ENCODE results near the gene CLSTN1. TPM values are rescaled to one million over a fixed set of nuclear protein-coding genes. Genes with fewer than 3 reads are reported as not detected.

The CLSTN1 gene
- total RNA-seq = 48.8 TPM
- long read RNA-seq, full-length matches to known transcripts = 42 of 103 reads
- long read RNA-seq, partial matches to known transcripts = 56 of 103 reads
- long read RNA-seq, other reads (novel, unspliced or antisense) = 5 of 103 reads

DNA sequence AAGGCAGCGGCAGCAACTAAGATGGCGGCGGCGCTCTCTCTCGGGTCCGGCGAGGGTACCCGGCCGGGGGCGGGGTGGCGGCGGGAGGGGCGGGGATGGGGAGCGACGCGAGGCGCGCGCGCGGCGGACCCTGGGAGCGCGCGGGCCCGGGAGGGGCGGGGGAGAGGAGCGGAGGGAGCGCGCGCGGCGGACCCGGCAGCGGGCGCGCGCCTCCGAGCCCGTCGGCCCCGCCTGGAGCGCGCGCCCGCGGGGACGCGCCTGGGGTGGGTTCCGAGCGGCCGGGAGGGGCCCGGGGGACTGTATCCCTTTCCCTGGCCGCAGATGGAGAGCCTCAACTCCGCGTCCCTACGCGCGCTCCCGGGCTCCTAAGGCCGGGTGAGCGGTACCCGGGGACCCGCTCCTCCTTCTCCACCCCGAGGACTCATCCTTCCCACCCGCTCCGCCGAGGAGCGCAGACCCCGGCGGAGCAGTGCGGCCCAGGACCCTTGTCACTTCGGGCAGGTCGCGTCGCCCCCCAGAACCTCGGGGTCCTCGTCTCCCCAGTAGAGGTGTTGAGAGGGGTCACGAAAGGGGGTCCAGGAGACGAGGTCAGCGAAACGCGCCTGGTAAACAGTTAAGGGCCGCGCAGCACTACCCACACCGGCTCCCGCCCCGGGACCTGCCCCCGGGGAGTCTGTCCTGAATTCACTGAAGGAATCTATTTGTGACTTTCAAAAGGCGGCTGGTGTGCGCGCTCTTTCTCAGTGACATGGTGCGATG is at the start of gene CLSTN1:
Gene CLSTN1, minus strand, starts transcription at position 23 of the 759 bp plus-strand sequence. CDS start 232 bp downstream, outside the sequence.
- intact Hi-C loops (cut with DNase I) = no loop called here
- DNase-seq = peak; percentile 94
- peak; percentile 86 for ATAC-seq (ENCODE audit: poor library complexity)

DNA sequence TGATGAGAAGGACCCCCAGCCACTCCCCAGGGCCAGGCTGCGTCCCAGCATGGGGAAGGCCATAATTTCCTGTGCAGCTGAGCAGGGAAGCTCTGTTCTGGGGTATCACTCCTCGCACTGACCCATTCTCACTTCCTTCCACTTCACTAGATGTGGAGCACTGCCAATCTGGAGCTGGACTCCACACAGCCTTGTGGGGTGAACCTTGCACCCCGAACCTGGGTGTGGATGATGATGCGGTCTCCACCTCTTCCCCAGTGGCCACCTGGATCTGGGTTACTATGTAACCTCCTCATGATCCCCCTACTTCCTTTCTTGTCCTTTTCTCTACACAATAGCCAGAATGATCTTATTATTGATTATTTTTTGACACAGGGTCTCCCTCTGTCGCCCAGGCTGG is 49.6 kb upstream of the CLSTN1 start:
- ATAC-seq (ENCODE audit: poor library complexity) = no peak
- intact Hi-C loops (cut with DNase I) = no loop called here
- no peak for DNase-seq

DNA sequence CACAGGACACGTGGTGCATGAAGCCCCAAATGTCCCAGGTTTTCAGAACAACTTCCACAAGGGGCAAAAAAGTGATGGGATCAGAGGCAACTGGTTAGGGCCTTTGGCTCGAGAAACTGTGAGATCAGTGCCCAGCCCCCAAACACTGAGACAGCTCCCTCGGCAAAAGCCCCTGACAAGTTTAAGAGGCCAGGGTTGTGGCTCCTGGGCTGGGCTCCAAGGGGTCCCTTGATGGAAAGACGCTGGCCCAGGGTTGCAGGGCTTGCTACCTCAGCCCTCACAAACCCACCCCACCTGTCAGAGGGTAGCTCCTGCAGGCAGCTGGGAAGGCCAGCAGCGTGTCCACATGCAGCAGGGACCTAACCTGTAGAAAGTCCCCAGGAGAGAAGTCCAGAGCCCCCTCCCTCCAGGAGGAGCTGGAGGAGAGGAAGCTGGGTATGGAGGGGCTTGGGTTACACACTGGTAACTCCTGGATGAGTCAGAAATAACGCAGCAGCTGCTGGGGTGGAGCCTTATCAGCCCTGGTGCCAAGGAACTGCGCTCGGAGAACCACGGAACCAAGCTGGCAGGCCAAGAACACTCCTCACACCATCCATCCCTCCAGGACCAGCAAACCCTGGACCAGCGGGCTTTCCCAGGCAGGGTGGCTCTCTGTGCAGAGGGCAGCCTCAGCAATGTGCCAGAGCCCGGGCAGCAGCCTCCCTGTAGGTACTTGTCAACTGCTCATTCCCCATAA is 48.8 kb upstream of the CLSTN1 start:
- intact Hi-C loops (cut with DNase I) = no loop called here
- no peak for DNase-seq
- ATAC-seq (ENCODE audit: poor library complexity) = no peak

DNA sequence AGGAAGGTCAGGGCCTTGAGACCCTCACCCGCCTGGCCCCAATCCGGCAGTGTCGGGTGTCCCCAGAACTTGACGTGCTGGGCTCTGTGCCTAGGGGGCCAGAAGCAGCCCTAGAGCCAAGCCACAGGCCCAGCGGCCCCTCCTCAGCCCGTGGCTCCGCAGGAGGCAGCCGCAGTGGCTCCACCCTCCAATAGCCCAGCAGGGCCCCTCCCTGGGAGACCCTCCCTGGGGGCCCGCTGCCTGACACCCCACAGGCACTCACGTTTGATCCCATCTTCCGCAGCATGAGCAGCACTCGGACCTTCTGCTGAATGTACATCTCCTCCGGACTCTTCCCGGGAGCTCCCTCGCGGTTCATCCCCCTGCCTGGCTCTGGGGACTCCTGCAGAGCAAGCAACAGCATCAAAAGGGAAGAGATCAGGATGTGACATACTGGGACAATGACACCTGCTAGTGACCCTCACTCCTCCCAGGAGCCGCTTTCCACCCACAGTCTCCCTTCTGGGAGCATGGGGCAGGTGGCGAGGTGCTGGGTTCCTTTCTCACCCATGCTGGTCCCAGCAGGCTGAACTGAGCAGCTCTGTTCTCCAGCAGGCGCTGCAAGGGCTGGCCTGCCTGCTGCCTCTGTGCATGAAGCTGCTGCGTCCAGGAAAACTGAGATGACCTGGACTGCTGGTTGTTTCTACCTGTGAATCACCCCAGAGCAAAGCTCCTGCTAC is 48.1 kb upstream of the CLSTN1 start:
- intact Hi-C loops (cut with DNase I) = no loop called here
- ATAC-seq (ENCODE audit: poor library complexity) = no peak

DNA sequence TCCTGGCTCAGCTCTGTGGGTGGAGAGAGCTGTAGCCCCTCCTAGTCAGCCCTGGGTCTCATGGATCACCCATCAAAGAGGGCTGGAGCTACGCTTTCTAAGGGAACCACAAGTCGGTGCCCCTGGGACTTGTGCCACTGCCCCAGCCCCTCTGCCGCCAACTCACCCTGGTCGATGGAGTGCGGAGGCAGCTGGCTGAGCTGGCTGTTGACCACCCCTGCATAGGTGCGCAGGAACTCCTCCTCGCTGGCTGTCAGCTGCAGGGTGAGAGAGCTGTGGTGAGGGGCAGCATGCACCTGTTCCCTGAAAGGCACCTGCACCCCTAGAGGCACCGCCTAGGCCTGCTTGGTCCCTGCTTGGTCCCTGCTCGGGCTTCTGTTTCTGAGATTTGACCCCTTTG is 47.3 kb upstream of the CLSTN1 start:
- ATAC-seq (ENCODE audit: poor library complexity) (no peak), DNase-seq (no peak)
- intact Hi-C loops (cut with DNase I) = no loop called here

More for the DNA sequence above, 48.1 kb upstream of the CLSTN1 start:
- no peak for DNase-seq

DNA sequence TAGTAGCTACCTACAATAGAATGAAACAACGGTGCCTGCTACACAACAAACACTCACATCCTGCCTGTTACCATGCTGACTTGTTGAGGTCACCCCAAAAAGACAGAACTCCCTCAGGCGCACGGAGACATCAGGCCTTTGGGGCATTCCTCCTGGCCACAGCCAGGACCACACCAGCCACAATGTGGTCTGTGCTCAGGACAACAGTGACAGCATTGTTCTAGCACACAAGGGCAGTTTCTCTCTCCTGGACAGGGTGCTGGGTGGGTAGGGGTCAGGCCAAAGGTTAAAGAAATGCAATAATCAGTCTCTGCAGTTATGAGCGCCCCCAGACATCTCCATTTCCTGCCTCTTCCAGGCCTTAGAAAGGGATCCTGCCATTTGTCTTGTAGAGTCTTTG is 46.8 kb upstream of the CLSTN1 start:
- ATAC-seq (ENCODE audit: poor library complexity) (no peak), DNase-seq (no peak)
- intact Hi-C loops (cut with DNase I) = no loop called here

- DNase-seq (no peak), ATAC-seq (ENCODE audit: poor library complexity) (no peak)
- intact Hi-C loops (cut with DNase I) = loop anchor here (5.0 to 10.0 kb wide), 2 partner anchors 148 to 245 kb away; no protein-coding TSS in a partner anchor
Measured at GRCh38 chr1:9869831-9870251, 46.1 kb upstream of the CLSTN1 start.

GRCh38 chr1:9868244-9868590 is 44.5 kb upstream of the CLSTN1 start:
- DNase-seq (no peak), ATAC-seq (ENCODE audit: poor library complexity) (no peak)
- intact Hi-C loops (cut with DNase I) = loop anchor here (5.0 to 10.0 kb wide), 2 partner anchors 146 to 243 kb away; no protein-coding TSS in a partner anchor

- intact Hi-C loops (cut with DNase I) = loop anchor here (2.0 to 10.0 kb wide), 3 partner anchors 83 to 243 kb away; no protein-coding TSS in a partner anchor
- ATAC-seq (ENCODE audit: poor library complexity) = peak; percentile 88
- peak; percentile 90 for DNase-seq
Measured at GRCh38 chr1:9867408-9868243, 43.9 kb upstream of the CLSTN1 start.

GRCh38 chr1:9866836-9867235 is 43.1 kb upstream of the CLSTN1 start:
- ATAC-seq (ENCODE audit: poor library complexity) (no peak), DNase-seq (no peak)
- intact Hi-C loops (cut with DNase I) = loop anchor here (2.0 to 10.0 kb wide), 3 partner anchors 82 to 242 kb away; no protein-coding TSS in a partner anchor

- ATAC-seq (ENCODE audit: poor library complexity) = no peak
- no peak for DNase-seq
Measured at GRCh38 chr1:9865724-9866123, 42.0 kb upstream of the CLSTN1 start.

DNA sequence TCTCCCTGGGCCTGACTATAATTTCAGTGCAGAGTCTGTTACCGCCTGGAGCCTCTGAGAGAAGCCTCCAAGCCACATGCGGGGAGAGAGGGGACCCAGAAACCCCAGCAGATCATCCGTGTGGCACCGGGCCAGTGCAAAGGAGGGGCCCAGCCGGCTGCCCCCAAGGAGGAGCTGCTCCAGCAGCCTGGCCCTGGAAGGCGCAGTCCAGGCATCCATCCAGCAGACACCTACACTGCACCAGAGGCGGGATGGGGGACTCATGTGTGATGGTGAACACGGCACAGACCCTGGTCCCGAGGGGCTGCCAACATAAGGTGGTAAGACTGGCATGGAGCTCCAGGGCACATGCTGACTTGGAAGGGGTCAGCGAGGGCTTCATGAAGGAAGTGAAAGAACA is 39.6 kb upstream of the CLSTN1 start:
- DNase-seq = no peak
- ATAC-seq (ENCODE audit: poor library complexity) = no peak
- intact Hi-C loops (cut with DNase I) = loop anchor here (10.0 kb wide), 1 partner anchor 239 kb away; no protein-coding TSS in a partner anchor

More at GRCh38 chr1:9865724-9866123, 42.0 kb upstream of the CLSTN1 start:
- intact Hi-C loops (cut with DNase I) = loop anchor here (2.0 to 10.0 kb wide), 3 partner anchors 81 to 241 kb away; no protein-coding TSS in a partner anchor

GRCh38 chr1:9861360-9861759 is 37.6 kb upstream of the CLSTN1 start:
- intact Hi-C loops (cut with DNase I) = loop anchor here (10.0 kb wide), 1 partner anchor 237 kb away; no protein-coding TSS in a partner anchor
- DNase-seq (no peak), ATAC-seq (ENCODE audit: poor library complexity) (no peak)

DNA sequence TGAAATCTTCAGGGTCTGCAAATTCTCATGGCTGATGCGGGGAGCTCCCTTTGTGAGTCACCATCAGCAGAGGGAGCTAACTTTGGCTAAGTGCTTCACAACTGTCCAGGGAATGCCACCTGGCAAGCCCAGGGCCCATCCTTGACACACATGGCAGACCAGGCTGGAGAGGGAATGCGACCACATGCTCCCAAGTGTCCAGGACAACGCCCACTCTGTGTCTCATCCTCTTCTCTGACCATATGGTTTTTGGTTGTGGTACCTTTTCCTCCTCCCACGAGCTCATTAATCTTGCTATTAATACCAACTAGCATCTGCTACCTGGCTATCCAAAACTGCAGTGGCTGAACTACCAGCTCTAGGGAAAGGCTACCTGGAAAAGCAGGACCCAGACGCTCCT is 37.1 kb upstream of the CLSTN1 start:
- DNase-seq (no peak), ATAC-seq (ENCODE audit: poor library complexity) (no peak)
- intact Hi-C loops (cut with DNase I) = loop anchor here (10.0 kb wide), 1 partner anchor 236 kb away; no protein-coding TSS in a partner anchor

GRCh38 chr1:9859281-9860014 is 35.7 kb upstream of the CLSTN1 start:
- no peak for DNase-seq
- intact Hi-C loops (cut with DNase I) = loop anchor here (10.0 kb wide), 1 partner anchor 235 kb away; no protein-coding TSS in a partner anchor
- ATAC-seq (ENCODE audit: poor library complexity) = no peak

DNA sequence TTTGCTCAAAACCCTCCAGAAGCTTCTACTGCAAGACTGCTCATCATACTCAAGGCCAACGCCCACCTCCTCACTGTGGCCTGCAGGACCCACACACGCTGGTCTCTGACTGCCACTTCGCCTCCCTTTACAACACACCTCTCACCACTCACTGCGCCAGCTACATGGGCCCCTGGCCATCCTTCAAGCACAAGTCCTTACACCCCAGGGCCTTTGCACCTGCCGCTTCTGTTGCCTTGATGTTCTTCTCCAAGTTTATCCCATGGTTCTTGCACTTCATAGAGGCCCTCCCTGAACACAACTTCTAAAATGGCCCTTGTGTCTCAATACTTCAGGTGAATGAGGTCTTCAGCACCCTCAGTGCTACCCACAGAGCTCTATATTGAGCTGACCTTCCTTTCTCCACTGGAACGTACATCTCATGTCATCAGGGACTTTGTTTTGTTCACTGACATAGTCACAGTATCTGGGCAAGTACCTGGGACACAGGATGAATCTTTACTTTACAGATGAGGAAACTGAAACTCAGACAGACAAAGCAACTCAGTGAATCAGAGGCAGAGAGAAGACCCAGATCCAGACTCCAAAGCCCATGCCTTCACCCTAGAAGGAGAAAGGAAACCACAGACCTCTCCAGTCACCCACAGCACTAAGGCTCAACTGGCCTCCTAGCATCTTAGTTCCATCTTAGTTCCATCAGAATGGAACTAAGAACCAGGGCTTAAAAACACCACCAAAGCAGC is 34.7 kb upstream of the CLSTN1 start:
- no peak for DNase-seq
- ATAC-seq (ENCODE audit: poor library complexity) = no peak
- intact Hi-C loops (cut with DNase I) = no loop called here

Data from Right ventricle myocardium superior (tissue), 1 donor.